Small intestine (tissue), 7 donors: ENCODE results near the gene BTG4. TPM values are rescaled to one million over a fixed set of nuclear protein-coding genes. Genes with fewer than 3 reads are reported as not detected.

Experiments
- DNase-seq, 2 donors: peaks; one replicate each; pipeline versions ENCODE4 v3.0.0 to v3.0.0-alpha.2; 2013
- FAIRE-seq: peaks from 2 replicates; lab custom pipeline; 2012; peaks lifted over from hg19 to GRCh38; lab: Jason Lieb, UNC
- H3K27ac ChIP-seq, 3 donors: one replicate each; pipeline ENCODE4 v1.5.1; 2013; ENCODE audit warnings: low read length in 2 of 3, mild to moderate bottlenecking in 2 of 3, control low read depth in 1 of 3, inconsistent platforms in 1 of 3, low read depth in 1 of 3, moderate library complexity in 1 of 3
- H3K27me3 ChIP-seq, 3 donors: one replicate each; pipeline ENCODE4 v1.6.1; 2013; ENCODE audit warnings: low read length in 3 of 3, inconsistent platforms in 1 of 3; ENCODE audit not compliant: control insufficient read depth in 3 of 3, insufficient read depth in 3 of 3
- H3K36me3 ChIP-seq, 3 donors: one replicate each; pipeline ENCODE4 v1.6.1; 2013; ENCODE audit warnings: low read length in 3 of 3, inconsistent platforms in 1 of 3, low read depth in 1 of 3, mild to moderate bottlenecking in 1 of 3, moderate library complexity in 1 of 3; ENCODE audit not compliant: control insufficient read depth in 3 of 3, insufficient read depth in 2 of 3
- H3K4me1 ChIP-seq, 3 donors: one replicate each; pipeline ENCODE4 v1.6.1; 2013; ENCODE audit warnings: low read length in 2 of 3, inconsistent platforms in 1 of 3, low read depth in 1 of 3, mild to moderate bottlenecking in 1 of 3, moderate library complexity in 1 of 3; ENCODE audit not compliant: control insufficient read depth in 3 of 3, insufficient read depth in 2 of 3
- H3K4me3 ChIP-seq, 3 donors: one replicate each; pipeline ENCODE4 v1.5.1; 2013; ENCODE audit warnings: low read length in 3 of 3, control low read depth in 1 of 3, inconsistent platforms in 1 of 3, low read depth in 1 of 3, mild to moderate bottlenecking in 1 of 3, moderate library complexity in 1 of 3
- H3K9me3 ChIP-seq, 2 donors: one replicate each; pipeline ENCODE4 v1.6.1; 2013; ENCODE audit warnings: low read depth in 1 of 2, low read length in 1 of 2; ENCODE audit not compliant: control insufficient read depth in 2 of 2, insufficient read depth in 1 of 2
- WGBS, 3 donors: extraction: QIAGEN DNeasy Blood & Tissue Kit; methylation state at CpG; one replicate each; pipeline ENCODE4 v1.1.7; 2013; 5-methylcytosine and 5-hydroxymethylcytosine counted together
- polyA plus RNA-seq, 4 donors: library from polyadenylated mRNA; stranded (reverse) in 3 of 4; unstranded in 1 of 4; fragments of 200-250 nt in 3 of 4; fragments of 120-200 nt in 1 of 4; gene quantifications; one replicate each; pipeline versions ENCODE4 v1.2.1 to v1.2.3, GENCODE V29; 2013
- donor health status: healthy with polysubstance abuse.
- donor health status: control.
- donor health status: control.
- donor health status: Bipolar disorder and iron deficiency.
- donor health status: healthy.

Gene BTG4
- polyA plus RNA-seq, 4 donors: not detected

DNA sequence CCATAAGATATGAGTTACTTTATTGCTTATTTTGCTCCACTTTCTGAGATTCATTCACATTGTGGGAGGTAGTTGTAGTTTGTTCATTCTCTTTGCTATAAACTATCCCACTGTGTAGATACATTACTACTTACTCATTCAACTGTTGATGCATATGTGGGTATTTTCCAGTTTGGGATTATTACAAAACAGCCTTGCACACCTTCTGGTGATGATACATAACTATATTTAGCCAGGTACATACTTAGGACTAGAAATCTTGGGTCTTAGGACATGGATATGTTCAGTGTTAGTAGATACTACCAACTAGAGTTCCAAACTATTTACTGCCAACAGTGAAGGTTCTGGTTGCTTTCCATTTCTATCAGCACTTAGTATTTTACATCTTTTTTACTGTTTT, 37.8 kb downstream of the BTG4 start:
- FAIRE-seq: no peak

DNA sequence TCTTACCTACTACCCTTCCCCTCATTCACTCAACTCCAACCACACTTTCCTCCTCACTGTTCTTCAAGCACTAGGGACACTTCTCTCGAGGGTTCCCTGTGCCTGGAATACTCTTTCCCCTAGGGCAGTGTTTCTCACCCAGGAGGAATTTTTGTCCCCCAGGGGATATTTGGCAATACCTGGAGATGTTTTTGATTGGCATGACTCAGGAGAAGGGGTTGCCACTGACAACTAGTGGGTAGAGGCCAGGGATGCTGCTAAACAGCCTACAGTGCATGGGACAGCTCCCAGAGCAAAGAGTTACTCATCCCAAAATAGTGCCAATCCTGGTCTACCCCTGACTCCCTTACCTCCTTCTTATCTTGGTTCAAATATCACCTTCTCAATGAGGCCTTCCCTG, 40.0 kb downstream of the BTG4 start:
- Histone ChIP-seq H3K9me3 (no peaks in the 10 kb centered on the region), H3K36me3 (no peaks in the 10 kb centered on the region), H3K4me1 (no peaks in the 10 kb centered on the region), H3K27me3 (peaks cover 0 to 6% (median 0%) of the 10 kb centered on the region in 3 donors), H3K27ac (no peak overlapping the region), H3K4me3 (no peak overlapping the region)
- WGBS, 3 donors: 79 to 92% (median 82%) methylated on average over 1 of the region's 1 CpG
- DNase-seq (no peak), FAIRE-seq (no peak)

More for the DNA sequence above, 37.8 kb downstream of the BTG4 start:
- Histone ChIP-seq H3K4me1 (no peaks in the 10 kb centered on the region), H3K27ac (no peak overlapping the region), H3K36me3 (no peaks in the 10 kb centered on the region), H3K27me3 (no peaks in the 10 kb centered on the region), H3K4me3 (no peak overlapping the region), H3K9me3 (no peaks in the 10 kb centered on the region)
- no peak for DNase-seq

DNA sequence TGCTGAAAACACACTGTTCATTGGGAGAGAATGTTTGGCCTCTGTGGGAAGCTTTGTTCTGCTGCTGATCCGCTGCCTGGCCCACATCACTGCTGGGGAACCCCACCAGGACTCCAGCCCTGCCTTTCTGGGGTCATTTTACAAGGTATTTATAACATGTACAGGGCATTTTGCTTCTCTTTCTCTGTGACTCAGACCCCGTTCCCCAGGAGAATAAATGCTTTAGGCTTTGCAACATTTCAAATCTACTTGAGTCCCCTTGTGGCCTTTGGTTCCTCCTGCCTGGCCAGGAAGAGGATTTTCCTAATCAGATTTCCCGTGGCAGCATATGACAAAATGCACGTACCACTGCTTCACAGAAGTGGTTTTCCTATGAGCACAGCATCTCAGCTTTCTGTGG, 43.0 kb downstream of the BTG4 start:
- FAIRE-seq: no peak
- 39 to 49% (median 46%) methylated on average over 4 of the region's 4 CpGs for WGBS, 3 donors

DNA sequence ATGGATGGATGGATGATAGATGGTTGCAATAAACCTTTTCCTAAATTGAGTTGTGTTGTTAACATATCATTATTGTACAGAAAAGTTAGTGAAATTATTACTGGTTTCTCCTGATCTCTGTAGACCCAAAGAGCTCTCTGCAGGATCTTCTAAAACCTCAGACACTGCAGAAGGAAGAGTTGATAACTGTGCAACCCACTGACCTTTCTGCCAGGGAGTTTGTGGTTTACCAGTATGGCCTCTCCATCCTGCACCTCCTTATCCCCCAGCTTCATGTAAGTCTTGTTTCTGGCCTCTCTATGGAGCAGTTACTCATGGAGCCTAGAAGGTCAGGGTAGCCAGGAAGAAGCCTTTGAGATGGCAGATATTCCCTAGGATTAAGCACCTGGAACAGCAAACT, 45.6 kb downstream of the BTG4 start:
- Histone ChIP-seq H3K4me3 (no peak overlapping the region), H3K27me3 (peaks cover 0 to 16% (median 0%) of the 10 kb centered on the region in 3 donors), H3K4me1 (no peaks in the 10 kb centered on the region), H3K36me3 (no peaks in the 10 kb centered on the region), H3K27ac (no peak overlapping the region), H3K9me3 (no peaks in the 10 kb centered on the region)
- DNase-seq: no peak
- no peak for FAIRE-seq

More for the DNA sequence above, 43.0 kb downstream of the BTG4 start:
- no peak overlapping the region for H3K27ac ChIP-seq
- H3K9me3 ChIP-seq: no peaks in the 10 kb centered on the region
- DNase-seq: no peak
- H3K27me3 ChIP-seq: peaks cover 0 to 13% (median 0%) of the 10 kb centered on the region in 3 donors
- H3K4me3 ChIP-seq: no peak overlapping the region
- no peaks in the 10 kb centered on the region for H3K4me1 ChIP-seq
- no peaks in the 10 kb centered on the region for H3K36me3 ChIP-seq

DNA sequence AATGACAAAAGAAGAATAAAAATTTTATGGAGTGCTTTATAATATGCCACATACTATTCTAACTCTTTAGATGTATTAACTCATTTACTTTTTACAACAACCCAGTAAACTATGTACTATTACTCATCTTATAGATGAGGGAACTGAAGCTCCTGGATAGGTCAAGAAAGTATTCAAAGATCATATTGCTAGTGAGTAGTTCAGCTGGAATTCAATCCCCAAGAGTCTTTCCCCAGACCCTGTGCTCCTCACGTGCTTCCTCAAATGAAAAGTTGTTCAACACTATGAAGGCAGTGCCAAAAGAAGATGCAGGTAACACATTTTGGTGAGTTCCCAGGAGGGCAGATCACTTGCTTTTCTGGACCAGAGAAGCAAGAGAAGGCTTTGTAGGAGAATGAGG, 46.8 kb downstream of the BTG4 start:
- peaks cover 0 to 16% (median 0%) of the 10 kb centered on the region in 3 donors for H3K27me3 ChIP-seq
- no peaks in the 10 kb centered on the region for H3K9me3 ChIP-seq
- H3K36me3 ChIP-seq: no peaks in the 10 kb centered on the region
- no peak overlapping the region for H3K4me3 ChIP-seq
- DNase-seq: no peak
- no peak overlapping the region for H3K27ac ChIP-seq
- no peaks in the 10 kb centered on the region for H3K4me1 ChIP-seq
- FAIRE-seq: no peak
- 76 to 95% (median 78%) methylated on average over 1 of the region's 1 CpG for whole genome bisulfite sequencing, 3 donors

DNA sequence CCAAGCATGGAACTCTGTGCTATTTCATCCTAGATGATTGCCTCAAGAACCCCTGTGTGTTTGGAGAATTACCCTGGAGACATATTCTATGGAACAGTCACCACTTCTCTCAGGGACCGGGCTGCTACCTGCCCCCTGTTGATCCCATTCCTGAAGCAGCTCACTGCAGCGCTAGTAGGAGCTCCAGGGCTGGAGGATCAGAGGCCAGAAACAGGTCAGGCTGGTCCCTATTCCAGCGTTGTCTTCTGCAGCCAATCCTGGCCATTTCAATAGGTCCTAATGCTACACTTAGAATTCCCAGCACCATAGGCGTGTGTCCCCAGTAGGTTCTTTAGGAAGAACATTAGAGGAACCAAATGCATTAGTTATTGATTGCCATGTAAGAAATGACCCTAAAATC, 48.9 kb downstream of the BTG4 start:
- Histone ChIP-seq H3K4me1 (no peaks in the 10 kb centered on the region), H3K4me3 (no peak overlapping the region), H3K27me3 (peaks cover 0 to 20% (median 0%) of the 10 kb centered on the region in 3 donors), H3K27ac (no peak overlapping the region), H3K9me3 (no peaks in the 10 kb centered on the region), H3K36me3 (no peaks in the 10 kb centered on the region)
- FAIRE-seq: no peak
- DNase-seq: no peak
- 88 to 91% (median 91%) methylated on average over 4 of the region's 4 CpGs for WGBS, 3 donors

DNA sequence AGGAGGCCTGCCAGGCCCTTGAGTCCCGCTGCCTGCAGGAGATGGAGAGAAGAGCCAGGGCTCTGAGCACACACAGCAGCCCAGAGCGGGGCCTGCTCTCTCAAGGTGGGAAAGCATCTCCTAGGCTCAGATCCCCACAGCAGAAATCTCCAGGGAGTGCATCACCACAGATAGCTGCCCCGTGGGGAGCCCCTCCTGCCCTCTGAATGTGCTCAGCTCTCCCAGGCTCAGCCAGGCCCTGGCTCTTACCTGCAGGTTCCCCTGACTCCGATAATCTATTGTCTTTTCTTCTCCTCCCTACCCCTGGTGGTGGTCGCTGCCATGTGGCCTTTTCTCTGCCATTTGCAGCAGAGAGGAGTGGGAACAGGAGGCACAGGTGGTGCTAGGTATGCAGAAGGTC, 49.9 kb downstream of the BTG4 start:
- Histone ChIP-seq H3K27ac (no peak overlapping the region), H3K4me3 (no peak overlapping the region), H3K9me3 (no peaks in the 10 kb centered on the region), H3K4me1 (no peaks in the 10 kb centered on the region), H3K36me3 (no peaks in the 10 kb centered on the region), H3K27me3 (peaks cover 0 to 18% (median 0%) of the 10 kb centered on the region in 3 donors)
- 63 to 79% (median 73%) methylated on average over 4 to 5 of the region's 5 CpGs for WGBS, 3 donors
- FAIRE-seq (no peak), DNase-seq (no peak)

DNA sequence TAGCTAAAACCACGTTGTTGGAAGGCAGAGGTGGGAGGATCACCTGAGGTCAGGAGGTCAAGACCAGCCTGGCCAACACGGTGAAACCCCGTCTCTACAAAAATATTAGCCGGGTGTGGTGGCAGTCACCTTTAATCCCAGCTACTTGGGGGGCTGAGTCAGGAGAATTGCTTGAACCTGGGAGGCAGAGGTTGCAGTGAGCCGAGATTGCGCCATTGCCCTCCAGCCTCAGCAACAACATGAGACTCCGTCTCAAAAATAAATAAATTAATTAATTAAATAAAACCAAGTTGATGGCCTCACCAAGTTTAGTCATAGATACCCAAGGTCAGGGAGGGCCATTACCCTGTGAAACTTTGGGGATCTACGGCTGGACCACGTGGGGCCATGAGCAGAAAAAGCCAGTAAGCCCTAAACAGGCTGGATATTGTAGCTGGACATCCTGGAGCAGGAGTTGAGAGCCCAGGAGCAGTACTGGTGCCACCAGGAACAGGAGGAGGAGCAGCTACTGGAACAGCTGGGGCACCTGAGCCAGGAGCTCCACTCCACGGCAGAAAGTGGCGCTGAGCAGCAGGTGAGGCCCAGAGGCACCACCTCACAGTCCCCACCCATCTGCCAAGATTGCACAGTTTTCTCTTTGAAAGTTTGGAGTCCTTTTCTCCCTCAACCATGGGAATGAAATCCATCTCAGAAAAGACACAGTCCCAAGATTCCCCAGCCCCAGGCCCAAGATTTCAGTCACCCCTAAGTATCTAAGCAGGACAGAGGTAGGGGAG, 50.5 kb downstream of the BTG4 start:
- H3K9me3 ChIP-seq: no peaks in the 10 kb centered on the region
- peaks cover 0 to 16% (median 0%) of the 10 kb centered on the region in 3 donors for H3K27me3 ChIP-seq
- DNase-seq: no peak
- FAIRE-seq: no peak
- WGBS, 3 donors: 54 to 79% (median 71%) methylated on average over 11 of the region's 11 CpGs
- no peak overlapping the region for H3K27ac ChIP-seq
- no peak overlapping the region for H3K4me3 ChIP-seq
- H3K36me3 ChIP-seq: no peaks in the 10 kb centered on the region
- H3K4me1 ChIP-seq: no peaks in the 10 kb centered on the region

DNA sequence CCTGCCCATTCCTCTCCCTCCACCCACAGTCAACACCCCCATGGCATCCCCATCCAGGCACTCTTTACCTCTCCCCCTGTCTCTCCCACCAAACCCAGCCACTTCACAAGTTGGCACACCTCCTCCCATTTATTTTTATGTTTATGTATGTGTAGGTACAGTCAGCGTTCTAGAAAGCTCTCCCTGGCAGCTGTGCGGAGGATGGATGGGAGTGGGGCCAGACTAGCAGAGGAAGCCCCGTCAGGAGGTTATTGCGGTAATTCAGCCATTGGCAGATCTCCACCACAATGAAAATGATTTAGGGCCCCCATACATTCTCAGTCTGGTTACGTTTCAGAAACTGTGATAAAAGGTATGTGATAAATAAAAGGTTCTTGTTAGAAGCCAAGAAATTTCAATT, 51.3 kb downstream of the BTG4 start:
- no peaks in the 10 kb centered on the region for H3K9me3 ChIP-seq
- FAIRE-seq (no peak), DNase-seq (no peak)
- no peak overlapping the region for H3K27ac ChIP-seq
- H3K27me3 ChIP-seq: peaks cover 0 to 15% (median 0%) of the 10 kb centered on the region in 3 donors
- H3K4me1 ChIP-seq: no peaks in the 10 kb centered on the region
- H3K36me3 ChIP-seq: no peaks in the 10 kb centered on the region
- H3K4me3 ChIP-seq: no peak overlapping the region
- WGBS, 3 donors: 29 to 35% (median 35%) methylated on average over 5 of the region's 5 CpGs
